BE2C (cell line): Measurements from ENCODE around the gene IPO13.
A peak's percentile ranks its signal among the peaks of the same experiment; 100 is the strongest.

Experiments
- DNase-seq: peaks from one replicate; pipeline ENCODE4 v3.0.0-alpha.2; 2020
- H3K27me3 ChIP-seq: fragments of 250-450 bp; sonication (Bioruptor Pico); 2 replicates; pipeline ENCODE4 v1.5.1; 2020; ENCODE audit warnings: mild to moderate bottlenecking
- H3K36me3 ChIP-seq: fragments of 250-450 bp; sonication (Bioruptor Pico); 2 replicates; pipeline ENCODE4 v1.5.1; 2020; ENCODE audit warnings: mild to moderate bottlenecking
- H3K4me1 ChIP-seq: fragments of 250-450 bp; sonication (Bioruptor Pico); 2 replicates; pipeline ENCODE4 v1.5.1; 2020
- H3K4me3 ChIP-seq: 2 replicates; pipeline ENCODE4 v1.5.1; 2011; ENCODE audit warnings: low read depth, low read length
- H3K9me3 ChIP-seq: fragments of 250-450 bp; sonication (Bioruptor Pico); 2 replicates; pipeline ENCODE4 v1.5.1; 2020
- TF ChIP-seq, protein P1 (sequence below): IDR thresholded peaks from 2 replicates; pipeline ENCODE4 v1.5.1; 2012; ENCODE audit warnings: mild to moderate bottlenecking, low read depth, low read length

The IPO13 gene

DNA sequence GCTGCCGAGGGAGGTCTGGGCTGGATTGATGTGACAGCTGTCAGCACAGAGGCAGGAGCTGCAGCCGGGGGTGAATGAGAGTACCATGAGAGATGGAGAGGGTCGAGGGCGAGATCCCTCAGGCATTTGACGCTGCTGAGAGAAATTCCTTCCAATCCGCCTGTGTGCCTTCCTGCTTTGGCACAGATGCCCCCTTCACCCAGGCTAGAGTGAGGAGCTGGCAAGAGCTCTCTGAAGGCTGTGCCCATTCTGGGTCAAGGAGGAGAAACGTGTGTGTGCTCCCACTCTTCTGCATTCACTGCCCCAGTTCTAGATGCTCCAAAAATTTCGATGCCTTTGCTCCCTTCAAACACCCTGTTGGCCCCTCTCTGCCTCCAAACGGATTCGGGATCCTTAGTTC is 8.4 kb upstream of the IPO13 start:
- no peaks in the 10 kb centered on the region for H3K27me3 ChIP-seq
- no peaks in the 10 kb centered on the region for H3K9me3 ChIP-seq
- DNase-seq = no peak
- H3K4me3 ChIP-seq = no peak overlapping the region
- no peaks in the 10 kb centered on the region for H3K36me3 ChIP-seq
- no peaks in the 10 kb centered on the region for H3K4me1 ChIP-seq
- TF ChIP-seq, protein P1, sequence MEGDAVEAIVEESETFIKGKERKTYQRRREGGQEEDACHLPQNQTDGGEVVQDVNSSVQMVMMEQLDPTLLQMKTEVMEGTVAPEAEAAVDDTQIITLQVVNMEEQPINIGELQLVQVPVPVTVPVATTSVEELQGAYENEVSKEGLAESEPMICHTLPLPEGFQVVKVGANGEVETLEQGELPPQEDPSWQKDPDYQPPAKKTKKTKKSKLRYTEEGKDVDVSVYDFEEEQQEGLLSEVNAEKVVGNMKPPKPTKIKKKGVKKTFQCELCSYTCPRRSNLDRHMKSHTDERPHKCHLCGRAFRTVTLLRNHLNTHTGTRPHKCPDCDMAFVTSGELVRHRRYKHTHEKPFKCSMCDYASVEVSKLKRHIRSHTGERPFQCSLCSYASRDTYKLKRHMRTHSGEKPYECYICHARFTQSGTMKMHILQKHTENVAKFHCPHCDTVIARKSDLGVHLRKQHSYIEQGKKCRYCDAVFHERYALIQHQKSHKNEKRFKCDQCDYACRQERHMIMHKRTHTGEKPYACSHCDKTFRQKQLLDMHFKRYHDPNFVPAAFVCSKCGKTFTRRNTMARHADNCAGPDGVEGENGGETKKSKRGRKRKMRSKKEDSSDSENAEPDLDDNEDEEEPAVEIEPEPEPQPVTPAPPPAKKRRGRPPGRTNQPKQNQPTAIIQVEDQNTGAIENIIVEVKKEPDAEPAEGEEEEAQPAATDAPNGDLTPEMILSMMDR = no peak

DNA sequence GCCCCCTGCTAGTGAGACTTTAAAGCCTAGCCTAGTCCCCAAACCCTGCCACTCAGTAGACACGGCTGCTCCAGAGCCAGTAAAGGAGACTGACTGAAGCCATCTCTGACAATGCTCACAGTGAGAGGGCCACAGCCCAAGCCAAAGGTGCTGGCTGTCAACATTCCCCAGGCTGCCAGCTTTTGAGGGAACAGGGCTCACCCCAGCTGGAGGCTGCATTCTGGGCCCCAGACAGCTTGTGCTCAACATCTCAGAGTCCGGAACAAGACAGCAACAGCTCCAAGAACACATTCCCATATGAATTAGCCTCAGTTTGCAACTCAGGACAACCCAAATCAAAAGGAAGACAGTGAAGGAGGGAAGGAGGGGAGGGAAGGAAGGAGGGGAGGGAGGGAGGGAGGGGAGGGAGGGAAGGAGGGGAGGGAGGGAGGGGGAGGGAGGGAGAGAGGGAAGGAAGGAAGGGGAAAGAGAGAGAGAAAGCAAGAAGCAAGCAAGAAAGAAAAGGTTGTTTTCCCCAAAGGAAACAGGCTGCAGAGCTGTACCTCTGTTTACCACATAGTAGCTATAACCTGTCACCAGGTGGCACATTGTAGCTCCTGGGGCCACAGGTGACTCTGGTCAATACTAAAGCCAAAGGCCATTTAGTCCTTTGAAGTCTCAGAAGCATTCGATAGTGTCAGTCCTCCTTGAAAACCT is 7.7 kb upstream of the IPO13 start:
- TF ChIP-seq, protein P1 = no peak
- H3K27me3 ChIP-seq = no peaks in the 10 kb centered on the region

DNA sequence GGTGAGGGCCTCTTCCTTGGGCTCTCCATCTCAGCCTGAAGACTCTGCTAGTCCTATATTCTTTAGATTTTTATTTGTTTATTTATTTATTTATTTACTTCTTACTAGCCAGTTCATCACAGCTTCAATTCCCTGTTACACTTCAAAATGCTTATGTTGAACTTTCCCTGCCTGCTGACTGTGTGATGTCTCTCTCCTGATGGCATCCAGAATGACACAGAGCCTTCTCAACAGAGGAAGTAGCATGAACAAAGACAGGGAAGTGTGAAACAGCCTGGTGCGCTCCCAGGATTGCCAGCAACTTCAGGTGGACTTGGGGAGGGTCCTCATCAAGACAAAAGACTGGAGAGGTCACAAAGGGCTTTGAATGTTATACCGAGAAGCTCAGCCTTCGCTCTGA is 4.3 kb upstream of the IPO13 start:
- no peaks in the 10 kb centered on the region for H3K4me1 ChIP-seq
- H3K4me3 ChIP-seq = no peak overlapping the region
- no peak for DNase-seq
- H3K27me3 ChIP-seq = no peaks in the 10 kb centered on the region
- no peaks in the 10 kb centered on the region for H3K36me3 ChIP-seq
- H3K9me3 ChIP-seq = no peaks in the 10 kb centered on the region
- TF ChIP-seq, protein P1 = no peak

More for the DNA sequence above, 7.7 kb upstream of the IPO13 start:
- Histone ChIP-seq H3K9me3 (no peaks in the 10 kb centered on the region), H3K36me3 (no peaks in the 10 kb centered on the region), H3K4me3 (no peak overlapping the region), H3K4me1 (no peaks in the 10 kb centered on the region)
- DNase-seq = no peak

DNA sequence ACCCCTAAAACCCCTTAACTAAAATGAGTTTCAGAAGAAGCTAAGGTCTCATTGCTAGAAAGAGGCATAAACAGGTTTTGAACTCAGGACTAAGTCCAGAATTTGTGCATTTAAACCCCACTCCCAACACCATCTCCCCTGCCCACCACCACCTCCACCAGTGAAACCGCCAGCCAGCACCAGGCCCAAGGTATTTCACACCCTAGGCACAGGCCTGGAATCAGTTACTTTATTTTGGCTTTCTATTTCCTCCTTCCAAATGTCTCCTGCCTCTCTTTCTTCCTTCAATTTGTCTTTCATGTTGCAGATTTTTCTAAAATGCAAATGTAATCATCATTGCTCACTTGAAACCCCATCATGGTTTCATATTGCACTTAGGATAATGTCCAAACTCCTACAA is 1.9 kb upstream of the IPO13 start:
- no peaks in the 10 kb centered on the region for H3K36me3 ChIP-seq
- H3K4me3 ChIP-seq = no peak overlapping the region
- H3K4me1 ChIP-seq = no peaks in the 10 kb centered on the region
- no peaks in the 10 kb centered on the region for H3K9me3 ChIP-seq
- H3K27me3 ChIP-seq = no peaks in the 10 kb centered on the region
- DNase-seq = no peak
- TF ChIP-seq, protein P1 = no peak

DNA sequence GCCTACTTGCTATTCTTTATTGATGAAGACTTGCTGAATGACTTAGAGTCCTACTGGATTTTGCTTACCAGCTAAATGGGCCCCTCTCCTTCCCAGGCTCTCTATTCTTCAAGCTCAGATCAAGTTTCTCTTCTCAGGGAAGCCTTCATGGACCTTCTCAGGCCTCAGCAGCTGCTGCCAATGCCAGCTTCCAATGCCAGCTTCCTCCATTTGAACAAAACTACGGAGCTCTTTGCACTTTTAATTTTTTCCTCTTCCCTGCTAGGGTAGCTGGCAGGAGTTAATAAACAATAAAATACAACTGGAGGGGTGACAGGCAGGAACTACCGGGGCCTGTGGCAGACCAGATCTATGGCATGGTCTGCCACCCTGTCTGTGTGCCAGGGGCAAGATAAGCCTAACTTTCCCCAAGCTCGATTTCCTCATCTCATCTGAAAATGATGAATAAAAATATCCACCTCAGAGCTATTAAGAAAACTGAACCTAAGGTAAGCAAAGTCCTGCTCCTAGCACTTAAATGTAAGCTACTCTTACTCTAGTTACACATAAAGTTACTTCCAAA is 995 bp upstream of the IPO13 start:
- Histone ChIP-seq H3K36me3 (no peaks in the 10 kb centered on the region; the same call in 1 of the 2 replicates), H3K4me3 (peak overlapping the region; percentile 80), H3K4me1 (no peaks in the 10 kb centered on the region), H3K9me3 (no peaks in the 10 kb centered on the region), H3K27me3 (no peaks in the 10 kb centered on the region)
- TF ChIP-seq, protein P1 = no peak
- no peak for DNase-seq

DNA sequence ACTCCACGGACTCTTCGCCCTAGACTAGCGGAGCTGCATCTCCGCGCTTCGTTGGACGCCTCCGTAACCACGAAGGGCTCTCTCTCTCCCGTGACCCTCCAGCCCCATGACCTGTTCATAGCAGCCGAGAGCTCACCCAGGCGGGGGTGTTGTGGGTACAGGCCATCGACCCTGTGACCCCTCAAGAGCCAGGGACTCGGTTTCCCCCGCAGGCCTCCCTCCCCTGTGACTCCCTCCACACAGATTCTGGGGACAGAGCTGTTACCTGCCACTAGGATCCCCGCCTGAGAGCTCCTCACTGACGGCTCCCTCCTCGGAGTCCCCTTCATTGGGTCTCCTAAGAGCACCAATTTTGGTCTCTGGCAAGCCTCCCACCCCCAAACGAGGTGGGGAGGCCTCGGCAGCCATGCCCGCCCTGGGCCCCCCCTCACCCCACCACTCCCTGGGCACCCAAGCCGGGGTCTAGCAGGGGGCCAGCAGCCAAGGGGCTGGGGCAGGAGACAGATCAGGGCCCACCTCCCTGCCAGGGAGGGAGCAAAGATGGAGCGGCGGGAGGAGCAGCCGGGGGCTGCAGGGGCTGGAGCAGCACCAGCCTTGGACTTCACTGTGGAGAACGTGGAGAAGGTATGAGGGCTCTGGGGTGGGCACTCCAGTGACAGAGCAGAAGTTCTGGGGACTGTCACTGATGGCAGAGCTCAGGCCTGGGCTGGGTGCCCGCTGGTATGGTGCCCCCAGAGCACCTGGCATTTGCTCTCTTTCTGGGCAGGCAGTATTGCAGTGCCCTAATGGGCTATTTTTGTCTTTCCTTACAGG is 517 bp downstream of the IPO13 start:
- Histone ChIP-seq H3K36me3 (no peaks in the 10 kb centered on the region; the same call in 1 of the 2 replicates), H3K4me3 (peak overlapping the region; percentile 80), H3K4me1 (no peaks in the 10 kb centered on the region), H3K27me3 (no peaks in the 10 kb centered on the region), H3K9me3 (no peaks in the 10 kb centered on the region)
- TF ChIP-seq, protein P1 = no peak
- no peak for DNase-seq
